Measurements from ENCODE around the gene STOX2.

The STOX2 gene

GRCh38 chr4:183905081-183905592, at the start of gene STOX2:
Gene STOX2, plus strand, starts transcription at chr4:183905307. Its CDS starts 1,484 bp downstream, at chr4:183906791.
- Histone ChIP-seq H3K27ac (ENCODE audit: low read depth, low read length) (peak within 1 kb of the TSS; percentile 43), H3K4me1 (ENCODE audit: insufficient read depth, low read length) (peaks cover 5% of the 10 kb centered on the region), H3K9ac (ENCODE audit: low read length) (peak within 1 kb of the TSS; percentile 18), H3K9me3 (ENCODE audit: low read length) (no peaks in the 10 kb centered on the region), H3K36me3 (ENCODE audit: insufficient read depth, low read length) (no peaks in the 10 kb centered on the region), H3K4me3 (ENCODE audit: low read depth in 1 of 2, low read length in 2 of 2) (peak within 1 kb of the TSS; percentile 65 to 72), H3K27me3 (ENCODE audit: control insufficient read depth in 1 of 2, insufficient read depth in 2 of 2, low read length in 2 of 2) (no peaks in the 10 kb centered on the region)

GRCh38 chr4:183855323-183856190, 49.5 kb upstream of the STOX2 start:
- no peak overlapping the region for H3K9ac ChIP-seq (ENCODE audit: low read length)
- no peaks in the 10 kb centered on the region for H3K9me3 ChIP-seq (ENCODE audit: low read length)
- no peak overlapping the region for H3K4me3 ChIP-seq (ENCODE audit: low read depth in 1 of 2, low read length in 2 of 2)
- H3K27me3 ChIP-seq (ENCODE audit: control insufficient read depth in 1 of 2, insufficient read depth in 2 of 2, low read length in 2 of 2) = no peaks in the 10 kb centered on the region
- peaks cover 8% of the 10 kb centered on the region for H3K4me1 ChIP-seq (ENCODE audit: insufficient read depth, low read length)
- H3K36me3 ChIP-seq (ENCODE audit: insufficient read depth, low read length) = no peaks in the 10 kb centered on the region
- H3K27ac ChIP-seq (ENCODE audit: low read depth, low read length) = no peak overlapping the region

GRCh38 chr4:183857040-183857439, 48.1 kb upstream of the STOX2 start:
- Histone ChIP-seq H3K4me1 (ENCODE audit: insufficient read depth, low read length) (peaks cover 8% of the 10 kb centered on the region), H3K4me3 (ENCODE audit: low read depth in 1 of 2, low read length in 2 of 2) (no peak overlapping the region), H3K36me3 (ENCODE audit: insufficient read depth, low read length) (no peaks in the 10 kb centered on the region), H3K9ac (ENCODE audit: low read length) (no peak overlapping the region), H3K27ac (ENCODE audit: low read depth, low read length) (no peak overlapping the region), H3K9me3 (ENCODE audit: low read length) (no peaks in the 10 kb centered on the region), H3K27me3 (ENCODE audit: control insufficient read depth in 1 of 2, insufficient read depth in 2 of 2, low read length in 2 of 2) (no peaks in the 10 kb centered on the region)

GRCh38 chr4:183858011-183858615, 47.0 kb upstream of the STOX2 start:
- Histone ChIP-seq H3K9ac (ENCODE audit: low read length) (no peak overlapping the region), H3K36me3 (ENCODE audit: insufficient read depth, low read length) (no peaks in the 10 kb centered on the region), H3K27ac (ENCODE audit: low read depth, low read length) (no peak overlapping the region), H3K4me3 (ENCODE audit: low read depth in 1 of 2, low read length in 2 of 2) (no peak overlapping the region), H3K4me1 (ENCODE audit: insufficient read depth, low read length) (peaks cover 8% of the 10 kb centered on the region), H3K9me3 (ENCODE audit: low read length) (no peaks in the 10 kb centered on the region), H3K27me3 (ENCODE audit: control insufficient read depth in 1 of 2, insufficient read depth in 2 of 2, low read length in 2 of 2) (no peaks in the 10 kb centered on the region)

GRCh38 chr4:183860119-183860518, 45.0 kb upstream of the STOX2 start:
- Histone ChIP-seq H3K27ac (ENCODE audit: low read depth, low read length) (no peak overlapping the region), H3K27me3 (ENCODE audit: control insufficient read depth in 1 of 2, insufficient read depth in 2 of 2, low read length in 2 of 2) (no peaks in the 10 kb centered on the region), H3K4me3 (ENCODE audit: low read depth in 1 of 2, low read length in 2 of 2) (no peak overlapping the region), H3K9ac (ENCODE audit: low read length) (no peak overlapping the region), H3K36me3 (ENCODE audit: insufficient read depth, low read length) (no peaks in the 10 kb centered on the region), H3K9me3 (ENCODE audit: low read length) (no peaks in the 10 kb centered on the region), H3K4me1 (ENCODE audit: insufficient read depth, low read length) (no peaks in the 10 kb centered on the region)

- no peak overlapping the region for H3K27ac ChIP-seq (ENCODE audit: low read depth, low read length)
- no peaks in the 10 kb centered on the region for H3K9me3 ChIP-seq (ENCODE audit: low read length)
- no peak overlapping the region for H3K9ac ChIP-seq (ENCODE audit: low read length)
- H3K36me3 ChIP-seq (ENCODE audit: insufficient read depth, low read length) = no peaks in the 10 kb centered on the region
- H3K4me3 ChIP-seq (ENCODE audit: low read depth in 1 of 2, low read length in 2 of 2) = no peak overlapping the region
- H3K4me1 ChIP-seq (ENCODE audit: insufficient read depth, low read length) = no peaks in the 10 kb centered on the region
- H3K27me3 ChIP-seq (ENCODE audit: control insufficient read depth in 1 of 2, insufficient read depth in 2 of 2, low read length in 2 of 2) = no peaks in the 10 kb centered on the region
Measured at GRCh38 chr4:183860731-183861130, 44.4 kb upstream of the STOX2 start.

GRCh38 chr4:183861426-183861825, 43.7 kb upstream of the STOX2 start:
- Histone ChIP-seq H3K9me3 (ENCODE audit: low read length) (no peaks in the 10 kb centered on the region), H3K4me1 (ENCODE audit: insufficient read depth, low read length) (no peaks in the 10 kb centered on the region), H3K4me3 (ENCODE audit: low read depth in 1 of 2, low read length in 2 of 2) (no peak overlapping the region), H3K27ac (ENCODE audit: low read depth, low read length) (no peak overlapping the region), H3K27me3 (ENCODE audit: control insufficient read depth in 1 of 2, insufficient read depth in 2 of 2, low read length in 2 of 2) (no peaks in the 10 kb centered on the region), H3K9ac (ENCODE audit: low read length) (no peak overlapping the region), H3K36me3 (ENCODE audit: insufficient read depth, low read length) (no peaks in the 10 kb centered on the region)

GRCh38 chr4:183863155-183863825, 41.8 kb upstream of the STOX2 start:
- H3K9me3 ChIP-seq (ENCODE audit: low read length) = no peaks in the 10 kb centered on the region
- no peaks in the 10 kb centered on the region for H3K36me3 ChIP-seq (ENCODE audit: insufficient read depth, low read length)
- no peak overlapping the region for H3K4me3 ChIP-seq (ENCODE audit: low read depth in 1 of 2, low read length in 2 of 2)
- H3K4me1 ChIP-seq (ENCODE audit: insufficient read depth, low read length) = no peaks in the 10 kb centered on the region
- no peaks in the 10 kb centered on the region for H3K27me3 ChIP-seq (ENCODE audit: control insufficient read depth in 1 of 2, insufficient read depth in 2 of 2, low read length in 2 of 2)
- no peak overlapping the region for H3K27ac ChIP-seq (ENCODE audit: low read depth, low read length)
- no peak overlapping the region for H3K9ac ChIP-seq (ENCODE audit: low read length)

- H3K4me3 ChIP-seq (ENCODE audit: low read depth in 1 of 2, low read length in 2 of 2) = no peak overlapping the region
- H3K27ac ChIP-seq (ENCODE audit: low read depth, low read length) = no peak overlapping the region
- H3K9ac ChIP-seq (ENCODE audit: low read length) = no peak overlapping the region
- H3K9me3 ChIP-seq (ENCODE audit: low read length) = no peaks in the 10 kb centered on the region
- H3K27me3 ChIP-seq (ENCODE audit: control insufficient read depth in 1 of 2, insufficient read depth in 2 of 2, low read length in 2 of 2) = no peaks in the 10 kb centered on the region
- H3K36me3 ChIP-seq (ENCODE audit: insufficient read depth, low read length) = no peaks in the 10 kb centered on the region
- H3K4me1 ChIP-seq (ENCODE audit: insufficient read depth, low read length) = no peaks in the 10 kb centered on the region
Measured at GRCh38 chr4:183867247-183867646, 37.9 kb upstream of the STOX2 start.

- Histone ChIP-seq H3K9me3 (ENCODE audit: low read length) (no peaks in the 10 kb centered on the region), H3K27me3 (ENCODE audit: control insufficient read depth in 1 of 2, insufficient read depth in 2 of 2, low read length in 2 of 2) (no peaks in the 10 kb centered on the region), H3K27ac (ENCODE audit: low read depth, low read length) (no peak overlapping the region), H3K4me3 (ENCODE audit: low read depth in 1 of 2, low read length in 2 of 2) (no peak overlapping the region), H3K9ac (ENCODE audit: low read length) (no peak overlapping the region), H3K36me3 (ENCODE audit: insufficient read depth, low read length) (no peaks in the 10 kb centered on the region), H3K4me1 (ENCODE audit: insufficient read depth, low read length) (no peaks in the 10 kb centered on the region)
Measured at GRCh38 chr4:183870997-183871396, 34.1 kb upstream of the STOX2 start.

GRCh38 chr4:183871581-183871980, 33.5 kb upstream of the STOX2 start:
- H3K9ac ChIP-seq (ENCODE audit: low read length) = no peak overlapping the region
- H3K36me3 ChIP-seq (ENCODE audit: insufficient read depth, low read length) = no peaks in the 10 kb centered on the region

More at GRCh38 chr4:183871581-183871980, 33.5 kb upstream of the STOX2 start:
- no peak overlapping the region for H3K27ac ChIP-seq (ENCODE audit: low read depth, low read length)
- no peaks in the 10 kb centered on the region for H3K27me3 ChIP-seq (ENCODE audit: control insufficient read depth in 1 of 2, insufficient read depth in 2 of 2, low read length in 2 of 2)
- H3K4me1 ChIP-seq (ENCODE audit: insufficient read depth, low read length) = peaks cover 1% of the 10 kb centered on the region
- H3K4me3 ChIP-seq (ENCODE audit: low read depth in 1 of 2, low read length in 2 of 2) = no peak overlapping the region
- no peaks in the 10 kb centered on the region for H3K9me3 ChIP-seq (ENCODE audit: low read length)
